GM23338 (cell line): ENCODE measurements around the gene FABP1. TPM values are rescaled to one million over a fixed set of nuclear protein-coding genes. Genes with fewer than 3 reads are reported as not detected.

Experiments
- ATAC-seq: fragments of 200-7000 bp; cut with Tn5 transposase; 3 replicates; pipeline ENCODE4 v1.9.1; 2020
- DNase-seq: peaks from one replicate; pipeline ENCODE4 v3.0.0-alpha.2; 2015; ENCODE audit warnings: low spot score
- H2AFZ ChIP-seq: fragments of 200-600 bp; sonication (generic); 2 replicates; pipeline ENCODE4 v1.8.0; 2016; ENCODE audit warnings: antibody characterized with exemption, mild to moderate bottlenecking, moderate library complexity
- H3F3A ChIP-seq: fragments of 200-600 bp; sonication (generic); replicated peaks from 2 replicates; pipeline ENCODE4 v1.8.0; 2017; ENCODE audit warnings: antibody characterized with exemption, mixed run types, low read depth
- H3K27ac ChIP-seq: fragments of 200-600 bp; sonication (generic); 2 replicates; pipeline ENCODE4 v1.6.1; 2016; ENCODE audit warnings: low read depth
- H3K27me3 ChIP-seq: fragments of 200-600 bp; sonication (generic); 2 replicates; pipeline ENCODE4 v1.8.0; 2016; ENCODE audit warnings: mild to moderate bottlenecking, mixed run types, moderate library complexity; ENCODE audit not compliant: insufficient read depth
- H3K36me3 ChIP-seq: fragments of 200-600 bp; sonication (generic); 2 replicates; pipeline ENCODE4 v1.8.0; 2016; ENCODE audit warnings: mild to moderate bottlenecking; ENCODE audit not compliant: insufficient read depth
- H3K4me1 ChIP-seq: fragments of 200-600 bp; sonication (generic); 2 replicates; pipeline ENCODE4 v1.8.0; 2016; ENCODE audit warnings: mild to moderate bottlenecking, moderate library complexity; ENCODE audit not compliant: insufficient read depth
- H3K4me2 ChIP-seq: fragments of 200-600 bp; sonication (generic); 2 replicates; pipeline ENCODE4 v1.7.1; 2017; ENCODE audit warnings: mixed run types
- H3K4me3 ChIP-seq: fragments of 200-600 bp; sonication (generic); 2 replicates; pipeline ENCODE4 v1.6.1; 2016; ENCODE audit warnings: mixed run types
- H3K79me2 ChIP-seq: fragments of 200-600 bp; sonication (generic); replicated peaks from 2 replicates; pipeline ENCODE4 v1.8.0; 2017; ENCODE audit warnings: mild to moderate bottlenecking; ENCODE audit not compliant: insufficient read depth
- H3K9me2 ChIP-seq: fragments of 200-600 bp; sonication (generic); 2 replicates; pipeline ENCODE4 v1.8.0; 2017; ENCODE audit not compliant: insufficient read depth
- H4K20me1 ChIP-seq: fragments of 200-600 bp; sonication (generic); replicated peaks from 2 replicates; pipeline ENCODE4 v1.8.0; 2017; ENCODE audit warnings: mild to moderate bottlenecking; ENCODE audit not compliant: insufficient read depth
- H3K27ac Mint-ChIP-seq: 2 replicates; pipeline ENCODE4 v1.8.0; 2020; ENCODE audit warnings: inconsistent platforms, mild to moderate bottlenecking, moderate library complexity, mixed read lengths
- H3K27me3 Mint-ChIP-seq: 3 replicates; pipeline ENCODE4 v1.8.0; 2022; ENCODE audit warnings: low read depth, mild to moderate bottlenecking, moderate library complexity, mixed read lengths, inconsistent platforms; ENCODE audit not compliant: insufficient read depth, poor library complexity
- H3K36me3 Mint-ChIP-seq: 3 replicates; pipeline ENCODE4 v1.8.0; 2021; ENCODE audit warnings: low read depth, mild to moderate bottlenecking, inconsistent platforms, moderate library complexity, mixed read lengths
- H3K4me1 Mint-ChIP-seq: 3 replicates; pipeline ENCODE4 v1.8.0; 2020; ENCODE audit warnings: mild to moderate bottlenecking, inconsistent platforms, mixed read lengths
- H3K4me3 Mint-ChIP-seq: 3 replicates; pipeline ENCODE4 v1.8.0; 2021; ENCODE audit warnings: moderate library complexity, mild to moderate bottlenecking, inconsistent platforms, mixed read lengths
- H3K9me3 Mint-ChIP-seq: 3 replicates; pipeline ENCODE4 v1.8.0; 2020; ENCODE audit warnings: moderate library complexity, mild to moderate bottlenecking, inconsistent platforms, mixed read lengths
- CREB1 ChIP-seq: fragments of 250-450 bp; sonication (Bioruptor Pico); IDR thresholded peaks from 2 replicates; pipeline ENCODE4 v1.5.0; 2020; ENCODE audit warnings: low read depth, mild to moderate bottlenecking, moderate library complexity
- ETS1 ChIP-seq: IDR thresholded peaks from 2 replicates; pipeline ENCODE4 v1.6.1; 2016; ENCODE audit warnings: antibody characterized with exemption
- EZH2 ChIP-seq: fragments of 200-600 bp; sonication (generic); IDR thresholded peaks from one replicate; pipeline ENCODE4 v1.8.0; 2017; ENCODE audit warnings: antibody characterized with exemption, mild to moderate bottlenecking, low read depth; ENCODE audit not compliant: unreplicated experiment
- EZH2phosphoT487 ChIP-seq: fragments of 200-600 bp; sonication (generic); IDR thresholded peaks from one replicate; pipeline ENCODE4 v1.8.1; 2018; ENCODE audit warnings: antibody characterized with exemption; ENCODE audit not compliant: unreplicated experiment
- JUNB ChIP-seq: IDR thresholded peaks from one replicate; pipeline ENCODE4 v1.6.1; 2016; ENCODE audit warnings: antibody characterized with exemption; ENCODE audit not compliant: unreplicated experiment
- NANOG ChIP-seq: IDR thresholded peaks from 2 replicates; pipeline ENCODE4 v1.6.1; 2016; ENCODE audit warnings: antibody characterized with exemption, borderline replicate concordance
- POLR2AphosphoS5 ChIP-seq: IDR thresholded peaks from 2 replicates; pipeline ENCODE4 v1.6.1; 2016; ENCODE audit warnings: antibody characterized with exemption, low read depth
- REST ChIP-seq: IDR thresholded peaks from one replicate; pipeline ENCODE4 v1.6.1; 2018; ENCODE audit warnings: antibody characterized with exemption; ENCODE audit not compliant: unreplicated experiment
- STAT1 ChIP-seq: IDR thresholded peaks from one replicate; pipeline ENCODE4 v1.6.1; 2016; ENCODE audit warnings: antibody characterized with exemption; ENCODE audit not compliant: unreplicated experiment
- ZNF114 ChIP-seq: fragments of 250-450 bp; sonication (Bioruptor Pico); IDR thresholded peaks from 2 replicates; pipeline ENCODE4 v1.5.0; 2020; ENCODE audit warnings: mild to moderate bottlenecking, moderate library complexity
- ZNF331 ChIP-seq: fragments of 250-450 bp; sonication (Bioruptor Pico); IDR thresholded peaks from 2 replicates; pipeline ENCODE4 v1.5.0; 2020; ENCODE audit warnings: low read depth, mild to moderate bottlenecking, moderate library complexity
- ZNF462 ChIP-seq: fragments of 250-450 bp; sonication (Bioruptor Pico); IDR thresholded peaks from 2 replicates; pipeline ENCODE4 v1.5.0; 2020; ENCODE audit warnings: mild to moderate bottlenecking, moderate library complexity
- polyA plus RNA-seq: library from polyadenylated mRNA; unstranded; fragments of >200 nt; fragmentation: Nextera tagmentation; extraction: Ambion mirVana; gene quantifications from 2 replicates; pipeline ENCODE4 v1.2.1, GENCODE V29; 2016
- total RNA-seq: library from RNA; depleted of rRNA; stranded (reverse); fragments of >200 nt; shearing (Covaris generic); gene quantifications from 2 replicates; pipeline ENCODE4 v1.2.3, GENCODE V29; 2014
- TF ChIP-seq, protein P1 (sequence below), 2 experiments: fragments of 200-600 bp in 1 of 2; sonication (generic) in 1 of 2; conservative IDR thresholded peaks; 2 replicates each; pipeline versions ENCODE4 v1.5.1 to v1.6.1; 2016 to 2017; ENCODE audit warnings: antibody characterized with exemption in 2 of 2, low read depth in 2 of 2, mild to moderate bottlenecking in 2 of 2, moderate library complexity in 1 of 2

Gene FABP1
- total and polyA plus RNA-seq, 2 experiments from 2014 or later, result not detected

DNA sequence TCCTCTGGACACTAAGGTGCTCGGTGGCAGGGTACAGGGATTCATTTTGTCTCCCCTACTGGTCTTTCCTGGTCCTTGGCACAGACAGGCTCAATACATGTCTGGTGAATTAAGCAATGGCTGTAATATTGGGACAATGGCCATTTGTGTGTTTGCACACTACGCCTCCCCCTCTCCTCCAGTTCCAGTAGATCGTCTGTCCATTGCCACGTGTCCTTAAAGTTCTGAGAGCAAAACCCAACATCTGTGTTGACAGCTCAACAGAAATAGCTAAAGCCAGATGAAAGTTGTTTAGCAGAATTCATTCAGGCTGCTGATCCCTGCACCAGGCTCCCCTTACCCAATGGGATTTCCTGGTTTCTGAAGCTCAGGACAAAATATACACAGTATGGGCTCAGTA lies 9.0 kb upstream of the FABP1 start:
- Histone ChIP-seq H4K20me1 (no peaks in the 10 kb centered on the region), H2AFZ (no peak overlapping the region), H3K4me3 (no peak overlapping the region), H3K4me2 (no peak overlapping the region), H3K27me3 (no peaks in the 10 kb centered on the region), H3K36me3 (no peaks in the 10 kb centered on the region), H3F3A (no peaks in the 10 kb centered on the region), H3K79me2 (no peaks in the 10 kb centered on the region), H3K4me1 (no peaks in the 10 kb centered on the region), H3K27ac (no peak overlapping the region), H3K9me2 (no peaks in the 10 kb centered on the region)
- no peak overlapping the region for H3K27ac Mint-ChIP-seq
- no peak for ATAC-seq
- H3K4me1 Mint-ChIP-seq, result no peaks in the 10 kb centered on the region
- H3K36me3 Mint-ChIP-seq, result no peaks in the 10 kb centered on the region
- H3K27me3 Mint-ChIP-seq, result peaks cover 2% of the 10 kb centered on the region
- no peak for DNase-seq
- TF ChIP-seq, protein P1, sequence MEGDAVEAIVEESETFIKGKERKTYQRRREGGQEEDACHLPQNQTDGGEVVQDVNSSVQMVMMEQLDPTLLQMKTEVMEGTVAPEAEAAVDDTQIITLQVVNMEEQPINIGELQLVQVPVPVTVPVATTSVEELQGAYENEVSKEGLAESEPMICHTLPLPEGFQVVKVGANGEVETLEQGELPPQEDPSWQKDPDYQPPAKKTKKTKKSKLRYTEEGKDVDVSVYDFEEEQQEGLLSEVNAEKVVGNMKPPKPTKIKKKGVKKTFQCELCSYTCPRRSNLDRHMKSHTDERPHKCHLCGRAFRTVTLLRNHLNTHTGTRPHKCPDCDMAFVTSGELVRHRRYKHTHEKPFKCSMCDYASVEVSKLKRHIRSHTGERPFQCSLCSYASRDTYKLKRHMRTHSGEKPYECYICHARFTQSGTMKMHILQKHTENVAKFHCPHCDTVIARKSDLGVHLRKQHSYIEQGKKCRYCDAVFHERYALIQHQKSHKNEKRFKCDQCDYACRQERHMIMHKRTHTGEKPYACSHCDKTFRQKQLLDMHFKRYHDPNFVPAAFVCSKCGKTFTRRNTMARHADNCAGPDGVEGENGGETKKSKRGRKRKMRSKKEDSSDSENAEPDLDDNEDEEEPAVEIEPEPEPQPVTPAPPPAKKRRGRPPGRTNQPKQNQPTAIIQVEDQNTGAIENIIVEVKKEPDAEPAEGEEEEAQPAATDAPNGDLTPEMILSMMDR (conservative IDR thresholded peaks at IDR 0.05; ENCODE audit: low read depth in 2 of 2), result no peak
- no peak for TF ChIP-seq EZH2
- no peak for TF ChIP-seq ETS1
- no peak for TF ChIP-seq ZNF462
- TF ChIP-seq EZH2phosphoT487, result no peak
- TF ChIP-seq JUNB, result no peak
- TF ChIP-seq POLR2AphosphoS5, result no peak
- TF ChIP-seq NANOG, result no peak
- no peak for TF ChIP-seq ZNF114
- no peak for TF ChIP-seq CREB1
- TF ChIP-seq STAT1, result no peak
- no peak for TF ChIP-seq REST
- no peak for TF ChIP-seq ZNF331 (CRISPR knock-in tag)
- no peak overlapping the region for H3K4me3 Mint-ChIP-seq
- no peaks in the 10 kb centered on the region; the same call in 2 of the 3 replicates for H3K9me3 Mint-ChIP-seq
